Thyroid gland (tissue), 4 donors: Measurements from ENCODE around the gene ZNF175. TPM values are rescaled to one million over a fixed set of nuclear protein-coding genes. Genes with fewer than 3 reads are reported as not detected.

Experiments
- DNase-seq, 2 donors: peaks; one replicate each; pipeline ENCODE4 v3.0.0-alpha.2; 2019
- H3K27ac ChIP-seq, 3 donors: fragments of 200-600 bp; sonication (generic); 1 replicate in 2 of 3; 2 replicates in 1 of 3; pipeline ENCODE4 v1.5.1; 2016 to 2019; ENCODE audit warnings: mild to moderate bottlenecking in 1 of 3, moderate library complexity in 1 of 3
- H3K27me3 ChIP-seq: fragments of 200-600 bp; sonication (generic); one replicate; pipeline ENCODE4 v1.5.1; 2019
- H3K36me3 ChIP-seq, 2 donors: fragments of 200-600 bp; sonication (generic); one replicate each; pipeline ENCODE4 v1.5.1; 2016 to 2019
- H3K4me1 ChIP-seq, 2 donors: fragments of 200-600 bp; sonication (generic); one replicate each; pipeline ENCODE4 v1.5.1; 2017 to 2019
- H3K4me3 ChIP-seq, 3 donors: fragments of 200-600 bp; sonication (generic); replicated peaks in 1 of 3; 1 replicate in 2 of 3; 2 replicates in 1 of 3; pipeline ENCODE4 v1.5.1; 2016; ENCODE audit warnings: mild to moderate bottlenecking in 1 of 3
- H3K9me3 ChIP-seq: fragments of 200-600 bp; sonication (generic); one replicate; pipeline ENCODE4 v1.5.1; 2017
- POLR2A ChIP-seq, 2 donors: fragments of 450-650 bp; IDR thresholded peaks; one replicate each; pipeline ENCODE4 v1.6.1; 2017; ENCODE audit warnings: antibody characterized with exemption in 2 of 2, mild to moderate bottlenecking in 2 of 2, moderate library complexity in 1 of 2
- WGBS, 2 donors: methylation state at CpG; one replicate each; pipeline ENCODE4 v1.1.5; 2017; 5-methylcytosine and 5-hydroxymethylcytosine counted together
- intact Hi-C: fragments of 100-400 bp; cut with DNase I; formaldehyde crosslinking; loops from one replicate; pipeline ENCODE4 v1.15.1; 2023
- total RNA-seq, 4 donors: library from RNA; depleted of rRNA; stranded (reverse); fragments of >200 nt; gene quantifications; one replicate each; pipeline ENCODE4 v1.2.3, GENCODE V29; 2016
- TF ChIP-seq, protein P1 (sequence below), 6 experiments: fragments of 200-600 bp in 3 of 6; fragments of 450-650 bp in 3 of 6; sonication (generic) in 3 of 6; IDR thresholded peaks; one replicate each; pipeline ENCODE4 v1.5.1; 2016 to 2019; ENCODE audit warnings: antibody characterized with exemption in 6 of 6, mild to moderate bottlenecking in 2 of 6, inconsistent platforms in 1 of 6, moderate library complexity in 1 of 6

Gene ZNF175
- total RNA-seq, 4 donors from 2014 or later = 9.0 to 12.9 (median 9.4) TPM

DNA sequence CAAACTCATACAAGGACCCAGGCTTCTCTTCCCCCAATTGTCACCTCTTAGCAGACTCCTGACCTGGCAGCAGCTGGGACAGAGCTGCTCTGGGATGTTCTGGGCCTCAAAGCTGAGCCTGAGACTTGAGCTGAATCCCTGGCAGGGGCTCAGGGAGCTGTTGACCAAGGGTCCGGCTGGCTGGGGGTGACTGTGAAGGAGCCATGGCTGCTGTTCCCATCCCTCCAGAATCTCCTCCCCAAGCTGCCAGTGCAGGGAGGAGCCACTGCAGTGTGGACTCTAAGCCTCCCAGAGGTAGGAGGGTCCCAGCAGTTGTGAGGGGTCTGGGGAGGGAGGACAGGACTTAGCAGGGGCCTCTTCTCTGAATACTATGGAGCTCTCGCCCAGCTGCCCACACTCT lies 41.8 kb upstream of the ZNF175 start:
- H3K4me3 ChIP-seq = no peak overlapping the region
- intact Hi-C loops = no loop called here
- H3K9me3 ChIP-seq = no peaks in the 10 kb centered on the region
- H3K27me3 ChIP-seq = no peaks in the 10 kb centered on the region
- no peaks in the 10 kb centered on the region for H3K36me3 ChIP-seq
- no peak for TF ChIP-seq POLR2A (IDR thresholded peaks at IDR 0.05)
- TF ChIP-seq, protein P1, sequence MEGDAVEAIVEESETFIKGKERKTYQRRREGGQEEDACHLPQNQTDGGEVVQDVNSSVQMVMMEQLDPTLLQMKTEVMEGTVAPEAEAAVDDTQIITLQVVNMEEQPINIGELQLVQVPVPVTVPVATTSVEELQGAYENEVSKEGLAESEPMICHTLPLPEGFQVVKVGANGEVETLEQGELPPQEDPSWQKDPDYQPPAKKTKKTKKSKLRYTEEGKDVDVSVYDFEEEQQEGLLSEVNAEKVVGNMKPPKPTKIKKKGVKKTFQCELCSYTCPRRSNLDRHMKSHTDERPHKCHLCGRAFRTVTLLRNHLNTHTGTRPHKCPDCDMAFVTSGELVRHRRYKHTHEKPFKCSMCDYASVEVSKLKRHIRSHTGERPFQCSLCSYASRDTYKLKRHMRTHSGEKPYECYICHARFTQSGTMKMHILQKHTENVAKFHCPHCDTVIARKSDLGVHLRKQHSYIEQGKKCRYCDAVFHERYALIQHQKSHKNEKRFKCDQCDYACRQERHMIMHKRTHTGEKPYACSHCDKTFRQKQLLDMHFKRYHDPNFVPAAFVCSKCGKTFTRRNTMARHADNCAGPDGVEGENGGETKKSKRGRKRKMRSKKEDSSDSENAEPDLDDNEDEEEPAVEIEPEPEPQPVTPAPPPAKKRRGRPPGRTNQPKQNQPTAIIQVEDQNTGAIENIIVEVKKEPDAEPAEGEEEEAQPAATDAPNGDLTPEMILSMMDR (IDR thresholded peaks at IDR 0.05) = no peak
- no peak for DNase-seq
- H3K4me1 ChIP-seq = no peaks in the 10 kb centered on the region
- 47 to 73% methylated on average over 2 of the region's 2 CpGs for WGBS, 2 donors
- no peak overlapping the region for H3K27ac ChIP-seq

DNA sequence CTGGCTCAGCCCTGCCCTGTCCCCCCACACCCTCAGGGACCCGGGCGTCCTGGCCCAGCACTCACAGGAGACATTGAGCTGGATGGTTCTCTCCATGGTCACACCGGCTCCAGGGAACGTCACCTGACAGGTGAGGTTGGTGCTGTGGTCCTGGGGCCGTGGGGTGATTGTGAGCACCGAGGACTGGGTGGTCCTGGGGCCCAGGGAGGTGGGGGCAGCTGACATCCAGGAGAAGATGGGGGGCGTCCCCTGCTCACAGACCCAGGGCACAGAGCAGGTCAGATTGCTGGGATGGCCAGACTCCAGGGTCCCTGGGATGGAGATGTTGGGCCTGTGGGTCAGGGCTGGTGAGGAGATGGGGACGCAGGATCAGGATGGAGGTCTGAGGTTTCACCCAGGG lies 40.5 kb upstream of the ZNF175 start:
- Histone ChIP-seq H3K36me3 (no peaks in the 10 kb centered on the region), H3K27ac (no peak overlapping the region), H3K27me3 (no peaks in the 10 kb centered on the region), H3K4me3 (no peak overlapping the region), H3K4me1 (no peaks in the 10 kb centered on the region), H3K9me3 (no peaks in the 10 kb centered on the region)
- TF ChIP-seq, protein P1 (IDR thresholded peaks at IDR 0.05) = no peak
- no peak for TF ChIP-seq POLR2A (IDR thresholded peaks at IDR 0.05)
- intact Hi-C loops = no loop called here
- WGBS, 2 donors = 90 to 91% methylated on average over 6 to 8 of the region's 8 CpGs
- no peak for DNase-seq

DNA sequence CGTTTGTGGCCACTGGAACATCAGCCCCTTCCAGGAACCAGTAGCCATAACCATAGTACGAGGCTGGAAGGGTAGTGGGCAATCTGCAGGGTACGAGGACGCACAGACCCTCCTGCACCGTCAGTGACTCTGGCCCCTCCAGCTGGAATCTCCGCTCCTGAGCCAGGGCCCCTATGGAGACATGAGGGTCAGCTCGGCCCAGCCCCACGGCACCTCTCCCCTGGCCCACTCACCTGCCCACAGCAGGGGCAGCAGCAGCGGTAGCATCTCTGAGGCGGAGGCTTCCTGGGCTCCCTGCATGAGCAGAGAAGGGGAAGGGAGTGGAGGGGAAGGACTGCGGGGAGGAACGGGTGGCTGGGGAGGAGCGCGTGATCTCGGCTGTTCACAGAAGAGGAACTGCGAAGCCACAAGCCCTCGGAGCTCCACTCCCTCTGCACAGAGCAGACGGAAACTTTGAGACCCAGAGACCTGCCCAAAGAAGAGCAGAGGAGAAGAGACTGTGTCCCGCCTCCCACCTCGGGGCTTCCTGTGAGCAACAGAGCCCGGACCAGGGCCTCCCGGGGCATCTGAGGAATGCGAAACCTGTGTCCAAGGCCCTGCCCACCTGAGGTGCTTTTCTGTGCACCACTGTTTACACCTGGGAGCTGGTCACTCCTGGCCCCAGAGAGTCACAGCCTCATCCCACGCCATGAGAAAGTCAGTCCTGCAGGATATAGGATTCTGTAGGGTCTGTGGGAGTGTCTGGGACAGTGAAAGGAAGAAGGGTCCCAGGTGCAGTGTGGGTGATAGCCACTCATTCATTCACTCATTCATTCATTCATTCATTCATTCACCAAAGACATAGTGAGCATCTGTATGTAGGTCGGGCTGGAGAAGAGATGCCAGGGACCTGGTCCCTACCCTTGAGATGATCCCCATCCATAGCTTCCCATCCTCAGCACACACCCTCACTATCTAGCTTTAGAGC lies 39.5 kb upstream of the ZNF175 start, which contains the start of gene SIGLEC6:
Gene SIGLEC6 (minus strand): TSS at position 322 of the 967 bp plus-strand sequence. CDS start 22 bp downstream, at position 300.
- intact Hi-C loops = no loop called here
- Histone ChIP-seq H3K4me1 (no peaks in the 10 kb centered on the region), H3K36me3 (no peaks in the 10 kb centered on the region), H3K27me3 (no peaks in the 10 kb centered on the region), H3K9me3 (no peaks in the 10 kb centered on the region), H3K27ac (no peak within 1 kb of the TSS), H3K4me3 (no peak within 1 kb of the TSS)
- DNase-seq = peak in 1 of 2 donors; percentile 9
- WGBS, 2 donors = 24 to 36% methylated on average over 21 to 25 of the region's 25 CpGs
- TF ChIP-seq, protein P1 (IDR thresholded peaks at IDR 0.05) = no peak
- no peak for TF ChIP-seq POLR2A (IDR thresholded peaks at IDR 0.05)

GRCh38 chr19:51535535-51535934 lies 35.5 kb upstream of the ZNF175 start:
- H3K27ac ChIP-seq = no peak overlapping the region
- no peak for DNase-seq
- H3K27me3 ChIP-seq = no peaks in the 10 kb centered on the region
- intact Hi-C loops = no loop called here
- TF ChIP-seq, protein P1 (IDR thresholded peaks at IDR 0.05) = no peak
- no peak for TF ChIP-seq POLR2A (IDR thresholded peaks at IDR 0.05)
- 80 to 97% methylated on average over 1 of the region's 1 CpG for WGBS, 2 donors
- no peak overlapping the region for H3K4me3 ChIP-seq
- H3K36me3 ChIP-seq = no peaks in the 10 kb centered on the region
- no peaks in the 10 kb centered on the region for H3K4me1 ChIP-seq
- no peaks in the 10 kb centered on the region for H3K9me3 ChIP-seq

- no peak for DNase-seq
- Histone ChIP-seq H3K4me3 (no peak overlapping the region), H3K27me3 (no peaks in the 10 kb centered on the region), H3K9me3 (no peaks in the 10 kb centered on the region), H3K36me3 (no peaks in the 10 kb centered on the region), H3K27ac (no peak overlapping the region), H3K4me1 (no peaks in the 10 kb centered on the region)
- intact Hi-C loops = no loop called here
- 84 to 87% methylated on average over 4 of the region's 4 CpGs for WGBS, 2 donors
- no peak for TF ChIP-seq POLR2A (IDR thresholded peaks at IDR 0.05)
- TF ChIP-seq, protein P1 (IDR thresholded peaks at IDR 0.05) = no peak
These were observed 31.2 kb upstream of the ZNF175 start for GRCh38 chr19:51539821-51540366.
